H1 (cell line): ENCODE results near the gene SLC9A7.

Experiments
- CHD1 ChIP-seq: IDR thresholded peaks from 2 replicates; pipeline ENCODE4 v1.6.1; 2012; ENCODE audit warnings: low read depth, low read length, improper control_type of control experiment
- CHD2 ChIP-seq: IDR thresholded peaks from 2 replicates; pipeline ENCODE4 v1.6.1; 2012; ENCODE audit warnings: low read length, improper control_type of control experiment
- EGR1 ChIP-seq: IDR thresholded peaks from 2 replicates; pipeline ENCODE4 v1.6.1; 2011; ENCODE audit warnings: low read depth, low read length, borderline replicate concordance
- KDM1A ChIP-seq: fragments of 200-600, 300-600 bp; sonication (generic); IDR thresholded peaks from 2 replicates; pipeline ENCODE4 v1.7.1; 2016; ENCODE audit warnings: mild to moderate bottlenecking, low read length, borderline replicate concordance
- KDM5A ChIP-seq: fragments of 200-600 bp; IDR thresholded peaks from 2 replicates; pipeline ENCODE4 v1.7.1; 2012; ENCODE audit warnings: mild to moderate bottlenecking, low read length, inconsistent platforms, mixed read lengths
- POLR2A ChIP-seq, 2 experiments: IDR thresholded peaks; 1 replicate in 1 of 2; 2 replicates in 1 of 2; pipeline ENCODE4 v1.6.1; 2011; ENCODE audit warnings: low read depth in 2 of 2, low read length in 2 of 2, mild to moderate bottlenecking in 2 of 2; ENCODE audit errors: control extremely low read depth in 1 of 2
- RAD21 ChIP-seq, 2 experiments: IDR thresholded peaks in 1 of 2; conservative IDR thresholded peaks in 1 of 2; 2 replicates each; pipeline ENCODE4 v1.6.1; 2011; ENCODE audit warnings: low read depth in 2 of 2, low read length in 2 of 2, improper control_type of control experiment in 1 of 2, inconsistent platforms in 1 of 2, mild to moderate bottlenecking in 1 of 2, moderate library complexity in 1 of 2
- SIX5 ChIP-seq: IDR thresholded peaks from 2 replicates; pipeline ENCODE4 v1.6.1; 2011; ENCODE audit warnings: mild to moderate bottlenecking, low read depth, low read length
- SP2 ChIP-seq: IDR thresholded peaks from 2 replicates; pipeline ENCODE4 v1.6.1; 2012; ENCODE audit warnings: mild to moderate bottlenecking, low read length, inconsistent platforms
- TAF1 ChIP-seq: IDR thresholded peaks from 2 replicates; pipeline ENCODE4 v1.6.1; 2011; ENCODE audit warnings: mild to moderate bottlenecking, low read depth, low read length
- TBP ChIP-seq: IDR thresholded peaks from 2 replicates; pipeline ENCODE4 v1.6.1; 2011; ENCODE audit warnings: low read depth, low read length, improper control_type of control experiment
- ZNF274 ChIP-seq: IDR thresholded peaks from 2 replicates; pipeline ENCODE4 v1.7.0; 2012; ENCODE audit warnings: low read length, borderline replicate concordance; ENCODE audit errors: extremely low read depth
- TF ChIP-seq, protein P1 (sequence below), 3 experiments: IDR thresholded peaks; 1 replicate in 2 of 3; 2 replicates in 1 of 3; pipeline versions ENCODE4 v1.5.1 to v1.6.1; 2011; ENCODE audit warnings: low read length in 3 of 3, mild to moderate bottlenecking in 3 of 3, inconsistent platforms in 2 of 3, low read depth in 1 of 3, moderate library complexity in 1 of 3; ENCODE audit not compliant: insufficient read depth in 1 of 3; ENCODE audit errors: control extremely low read depth in 1 of 3
- TF ChIP-seq, protein P2 (sequence below): IDR thresholded peaks from 2 replicates; pipeline ENCODE4 v1.6.1; 2012; ENCODE audit warnings: inconsistent platforms

DNA sequence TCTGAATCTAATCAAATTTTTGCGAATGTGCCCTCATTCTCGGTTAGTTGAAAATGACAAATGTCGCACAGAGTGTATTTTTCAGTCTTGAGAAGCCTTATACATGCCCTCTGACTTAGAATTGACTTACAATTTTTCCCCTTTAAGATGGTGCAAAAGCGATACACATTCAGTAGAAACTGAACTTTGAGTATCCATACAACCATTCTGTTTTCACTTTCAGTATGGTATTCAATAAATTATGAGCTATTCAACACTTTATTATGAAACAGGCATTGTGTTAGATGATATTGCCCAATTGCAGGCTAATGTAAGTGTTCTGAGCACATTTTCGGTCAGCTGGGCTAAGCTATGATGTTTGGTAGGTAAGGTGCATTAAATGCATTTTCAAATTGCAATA lies 43.4 kb downstream of the SLC9A7 start:
- TF ChIP-seq, protein P1, sequence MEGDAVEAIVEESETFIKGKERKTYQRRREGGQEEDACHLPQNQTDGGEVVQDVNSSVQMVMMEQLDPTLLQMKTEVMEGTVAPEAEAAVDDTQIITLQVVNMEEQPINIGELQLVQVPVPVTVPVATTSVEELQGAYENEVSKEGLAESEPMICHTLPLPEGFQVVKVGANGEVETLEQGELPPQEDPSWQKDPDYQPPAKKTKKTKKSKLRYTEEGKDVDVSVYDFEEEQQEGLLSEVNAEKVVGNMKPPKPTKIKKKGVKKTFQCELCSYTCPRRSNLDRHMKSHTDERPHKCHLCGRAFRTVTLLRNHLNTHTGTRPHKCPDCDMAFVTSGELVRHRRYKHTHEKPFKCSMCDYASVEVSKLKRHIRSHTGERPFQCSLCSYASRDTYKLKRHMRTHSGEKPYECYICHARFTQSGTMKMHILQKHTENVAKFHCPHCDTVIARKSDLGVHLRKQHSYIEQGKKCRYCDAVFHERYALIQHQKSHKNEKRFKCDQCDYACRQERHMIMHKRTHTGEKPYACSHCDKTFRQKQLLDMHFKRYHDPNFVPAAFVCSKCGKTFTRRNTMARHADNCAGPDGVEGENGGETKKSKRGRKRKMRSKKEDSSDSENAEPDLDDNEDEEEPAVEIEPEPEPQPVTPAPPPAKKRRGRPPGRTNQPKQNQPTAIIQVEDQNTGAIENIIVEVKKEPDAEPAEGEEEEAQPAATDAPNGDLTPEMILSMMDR (IDR thresholded peaks at IDR 0.05; ENCODE audit: control extremely low read depth in 1 of 3, insufficient read depth in 1 of 3, low read depth in 1 of 3, low read length in 3 of 3) = no peak
- no peak for TF ChIP-seq TBP
- TF ChIP-seq POLR2A (IDR thresholded peaks at IDR 0.05; ENCODE audit: control extremely low read depth in 1 of 2, low read depth in 2 of 2, low read length in 2 of 2) = no peak
- TF ChIP-seq CHD1 = no peak
- TF ChIP-seq, protein P2, sequence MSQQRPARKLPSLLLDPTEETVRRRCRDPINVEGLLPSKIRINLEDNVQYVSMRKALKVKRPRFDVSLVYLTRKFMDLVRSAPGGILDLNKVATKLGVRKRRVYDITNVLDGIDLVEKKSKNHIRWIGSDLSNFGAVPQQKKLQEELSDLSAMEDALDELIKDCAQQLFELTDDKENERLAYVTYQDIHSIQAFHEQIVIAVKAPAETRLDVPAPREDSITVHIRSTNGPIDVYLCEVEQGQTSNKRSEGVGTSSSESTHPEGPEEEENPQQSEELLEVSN = no peak
- TF ChIP-seq KDM1A = no peak
- TF ChIP-seq SIX5 = no peak
- no peak for TF ChIP-seq EGR1
- TF ChIP-seq KDM5A = no peak
- no peak for TF ChIP-seq CHD2
- TF ChIP-seq RAD21 (IDR thresholded peaks at IDR 0.05 in 1 of 2, conservative IDR thresholded peaks at IDR 0.05 in 1 of 2; ENCODE audit: low read depth in 2 of 2, low read length in 2 of 2) = no peak
- TF ChIP-seq TAF1 = no peak
- TF ChIP-seq ZNF274 = no peak
- TF ChIP-seq SP2 = no peak
